Stimulated activated CD4-positive, alpha-beta T cell treated with anti-CD3 and anti-CD28 coated beads, Interleukin-2, amount 100 ng/mL, for 24 hours (primary cell): ENCODE data around the gene KCNA2.

Experiments
- DNase-seq, 2 donors: peaks; one replicate each; pipeline ENCODE4 v3.0.0-alpha.2; 2020

KCNA2 gene

DNA sequence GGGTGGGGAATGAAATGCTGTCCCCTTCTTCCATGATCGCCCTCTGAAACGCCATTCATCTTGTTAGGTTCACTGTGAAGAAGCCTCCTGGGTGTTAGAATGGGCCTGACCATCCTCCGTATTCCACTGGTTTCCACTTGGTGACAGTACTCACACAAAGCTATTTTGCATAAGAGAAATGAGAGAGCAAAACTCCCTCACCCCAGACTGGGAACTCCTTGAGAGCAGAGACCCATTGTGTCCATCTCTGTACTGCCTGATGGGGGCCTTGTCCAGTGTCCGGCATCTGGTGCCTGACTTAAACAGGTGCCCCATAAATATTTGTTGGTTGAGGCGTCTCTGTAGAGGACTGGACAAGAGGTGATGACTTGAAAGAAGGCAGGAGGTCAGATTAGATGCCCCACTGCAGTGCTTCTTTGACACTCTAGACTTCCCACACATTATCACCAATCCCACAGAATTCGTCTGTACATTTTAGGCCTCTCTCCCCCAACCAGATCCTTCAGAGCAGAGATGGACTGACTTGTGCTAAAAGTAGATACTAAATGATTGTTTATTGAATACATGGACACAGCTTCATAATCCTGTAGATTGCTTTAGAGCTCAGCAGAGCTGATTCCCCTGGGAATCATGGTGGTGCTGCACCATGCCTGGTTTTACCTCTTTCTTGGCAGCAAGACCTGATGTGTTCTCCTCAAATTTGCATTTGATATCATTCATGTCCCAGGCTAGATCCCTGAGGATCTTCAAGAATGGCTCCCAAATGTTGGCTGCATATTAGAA, 22.4 kb upstream of the KCNA2 start:
- peak in 1 of 2 donors; percentile 9 for DNase-seq

- DNase-seq, result peak in 1 of 2 donors; percentile 2
Observed at GRCh38 chr1:110627764-110628163, 21.6 kb upstream of the KCNA2 start.

DNA sequence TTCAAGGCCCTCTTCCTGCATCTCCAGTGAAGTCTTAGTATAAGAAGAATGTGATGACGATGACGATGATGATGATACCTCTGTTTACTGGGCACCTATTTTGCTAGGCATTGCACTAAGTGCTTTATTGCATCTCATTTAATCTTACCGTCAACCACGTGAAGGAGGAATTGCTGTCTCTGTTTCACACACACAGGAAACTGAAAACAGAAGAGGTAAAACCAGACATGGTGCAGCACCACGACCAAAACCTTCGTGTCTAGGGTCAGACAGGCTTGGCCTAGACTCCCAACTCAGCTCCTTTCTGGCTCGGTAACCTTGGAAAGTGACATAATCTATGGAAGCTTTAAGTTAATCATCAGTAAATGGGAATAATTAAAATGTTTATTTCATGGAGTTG, 20.7 kb upstream of the KCNA2 start:
- DNase-seq, result peak in 1 of 2 donors; percentile 8

GRCh38 chr1:110620686-110621085, 14.5 kb upstream of the KCNA2 start:
- DNase-seq, result no peak

- DNase-seq, result no peak
Observed at GRCh38 chr1:110620250-110620615, 14.1 kb upstream of the KCNA2 start.

- peak; percentile 91 to 92 for DNase-seq
Observed at GRCh38 chr1:110619412-110620249, 13.5 kb upstream of the KCNA2 start.

DNA sequence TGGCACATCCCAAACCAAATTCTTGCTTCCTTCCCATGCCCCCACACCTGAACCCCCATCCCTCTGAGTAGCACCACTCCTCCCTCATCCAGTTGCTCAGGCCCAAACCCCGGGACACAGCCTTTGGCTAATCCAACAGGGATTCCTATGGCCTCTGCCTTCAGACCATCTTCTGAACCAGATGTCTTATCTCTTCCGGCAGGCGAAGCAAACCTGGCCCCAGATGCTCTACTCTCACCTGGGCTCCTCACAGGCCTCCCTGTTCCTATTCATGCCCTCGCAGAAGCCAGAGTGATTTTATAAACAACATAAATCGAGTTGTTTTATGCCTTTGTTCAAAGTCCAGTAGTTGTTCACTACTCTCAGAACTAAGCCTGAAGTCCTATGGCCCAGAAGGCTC, 12.5 kb upstream of the KCNA2 start:
- DNase-seq, result no peak

DNA sequence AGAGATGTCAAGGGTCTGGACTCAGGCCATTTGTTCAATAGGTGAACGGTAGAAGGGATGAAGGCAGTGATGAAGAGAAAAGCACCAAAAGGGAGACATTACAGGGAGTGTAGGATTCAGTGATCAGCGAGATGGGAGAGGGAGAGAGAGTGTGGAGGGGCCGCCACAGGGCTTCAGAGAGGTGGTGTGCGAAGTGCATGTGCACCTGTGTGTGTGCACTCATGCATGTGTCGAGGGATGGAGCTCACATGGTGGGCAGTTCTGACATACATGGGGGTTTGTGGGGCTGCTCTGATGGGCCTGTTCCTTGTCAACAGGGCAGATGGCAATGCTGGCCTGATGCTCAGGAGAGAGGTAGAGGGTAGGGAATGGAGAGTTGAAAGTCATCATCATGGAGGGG, 11.4 kb upstream of the KCNA2 start:
- DNase-seq, result no peak

- no peak for DNase-seq
Observed at GRCh38 chr1:110617116-110617515, 11.0 kb upstream of the KCNA2 start.

- DNase-seq, result no peak
Observed at GRCh38 chr1:110616587-110616986, 10.4 kb upstream of the KCNA2 start.

GRCh38 chr1:110615548-110616130, 9.5 kb upstream of the KCNA2 start:
- peak; percentile 59 to 68 for DNase-seq

DNA sequence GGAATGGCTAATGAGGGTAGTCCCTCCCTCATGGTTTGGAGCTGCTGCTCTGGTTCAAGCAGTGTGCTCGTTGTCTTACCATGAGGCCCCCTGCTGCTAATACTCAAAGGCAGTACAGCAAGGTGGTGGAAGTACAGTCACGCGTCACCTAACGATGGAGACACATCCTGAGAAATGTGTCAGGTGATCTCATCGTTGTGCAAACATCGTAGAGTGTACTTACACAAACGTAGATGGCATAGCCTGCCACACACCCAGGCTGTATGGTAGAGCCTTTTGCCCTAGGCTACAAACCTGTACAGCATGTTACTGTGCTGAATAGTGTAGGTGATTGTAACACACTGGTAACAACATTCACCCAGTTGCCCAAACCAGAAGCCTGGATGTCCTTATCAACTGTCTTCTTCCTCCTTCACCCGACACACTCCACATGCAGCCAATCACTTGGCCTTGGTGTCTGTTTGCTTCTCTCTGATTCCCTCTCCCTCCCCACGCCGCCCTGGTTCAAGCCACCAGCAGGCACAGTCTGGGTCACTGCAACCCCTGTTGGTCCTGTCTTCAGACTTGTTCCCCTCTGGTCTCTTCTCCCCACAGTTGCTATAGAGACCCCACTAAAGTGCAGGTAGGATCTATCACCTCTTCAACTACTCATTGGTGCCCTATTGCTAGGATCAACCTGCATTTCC, 6.0 kb upstream of the KCNA2 start:
- DNase-seq, result no peak

DNA sequence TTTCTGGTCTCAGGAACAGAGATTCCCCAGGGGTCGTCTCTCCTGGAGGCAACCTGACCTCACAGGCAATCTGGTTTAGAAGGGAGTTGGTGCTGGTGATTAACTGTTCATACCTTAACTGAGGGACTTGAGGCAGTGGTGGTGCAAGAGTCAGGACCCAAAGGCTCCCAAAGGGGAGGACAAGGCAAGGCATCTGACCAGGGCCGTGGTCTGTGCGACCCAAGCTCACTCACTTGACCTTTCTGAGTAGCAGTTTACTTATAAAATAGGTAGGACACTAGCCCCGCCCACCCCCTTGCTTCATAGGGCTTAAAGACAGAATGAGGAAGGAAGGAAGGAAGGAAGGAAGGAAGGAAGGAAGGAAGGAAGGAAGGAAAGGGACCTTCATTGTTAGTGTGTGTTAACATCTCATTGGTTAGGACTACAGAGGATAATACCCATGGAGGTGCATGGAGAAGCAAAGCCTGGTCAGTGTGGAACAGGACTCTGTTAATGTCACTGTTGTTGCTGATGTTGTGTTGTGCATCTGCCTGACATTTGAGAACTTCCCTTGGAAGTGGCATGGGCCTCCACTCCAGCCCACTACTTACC, 4.6 kb upstream of the KCNA2 start:
- no peak for DNase-seq

GRCh38 chr1:110610084-110610483, 3.9 kb upstream of the KCNA2 start:
- no peak for DNase-seq

DNA sequence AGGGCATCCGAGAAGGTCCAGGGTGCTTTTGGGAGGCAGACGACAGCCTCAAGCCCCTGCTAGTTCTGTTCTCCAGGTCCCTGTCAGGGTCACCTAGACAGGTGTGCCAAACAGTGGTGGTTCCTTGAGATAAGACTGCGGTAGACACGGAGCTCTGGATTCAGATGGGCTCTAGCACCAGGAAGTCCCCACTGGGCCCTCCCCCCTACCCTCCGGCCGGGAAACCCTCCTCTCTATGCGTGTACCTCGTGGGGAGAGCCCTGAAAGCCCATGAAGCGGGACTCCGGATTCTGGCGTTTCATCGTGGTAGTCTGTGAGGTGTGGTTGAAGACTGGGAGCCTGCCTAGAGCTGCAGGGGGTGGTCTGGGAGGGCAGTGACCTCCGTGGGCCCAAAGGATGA, 2.1 kb upstream of the KCNA2 start:
- no peak for DNase-seq

GRCh38 chr1:110607536-110608230, 1.5 kb upstream of the KCNA2 start:
- DNase-seq, result no peak

GRCh38 chr1:110606657-110607535, 738 bp upstream of the KCNA2 start:
- peak; percentile 28 to 37 for DNase-seq

DNA sequence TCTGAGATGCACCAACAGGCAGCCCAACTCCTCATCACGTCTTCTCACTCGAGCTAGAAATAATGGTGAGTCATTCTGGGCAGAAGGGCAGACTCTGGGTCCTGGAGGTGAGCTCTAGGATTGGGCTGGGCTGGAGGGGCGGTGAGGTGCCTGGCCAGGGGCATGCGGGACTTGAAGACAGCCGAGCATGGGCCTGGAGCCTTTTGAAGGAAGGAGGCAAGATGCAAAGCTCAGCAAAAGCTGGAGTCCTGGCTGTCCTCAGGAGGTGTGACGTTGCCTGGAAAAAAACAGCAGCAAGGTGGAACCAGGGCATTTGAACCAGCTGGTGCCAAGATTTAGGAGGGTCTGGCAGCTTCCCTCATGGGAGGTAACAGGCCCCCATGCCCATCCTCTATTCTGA, 712 bp downstream of the KCNA2 start:
- no peak for DNase-seq

GRCh38 chr1:110604586-110605148, 1.5 kb downstream of the KCNA2 start:
- no peak for DNase-seq

- no peak for DNase-seq
Observed at GRCh38 chr1:110603058-110603457, 3.1 kb downstream of the KCNA2 start.

- DNase-seq, result no peak
Observed at GRCh38 chr1:110602466-110602865, 3.7 kb downstream of the KCNA2 start.
